CD14-positive monocyte (primary cell): ENCODE measurements around the gene OPTC. TPM values are rescaled to one million over a fixed set of nuclear protein-coding genes. Genes with fewer than 3 reads are reported as not detected.

Source experiments
- DNase-seq, 3 donors: peaks; one replicate each; pipeline ENCODE4 v3.0.0-alpha.2; 2011 to 2022
- H2AFZ ChIP-seq: 2 replicates; pipeline ENCODE4 v1.6.0; 2012; ENCODE audit warnings: mild to moderate bottlenecking, low read depth, low read length, inconsistent platforms; ENCODE audit not compliant: insufficient read depth, poor library complexity, severe bottlenecking
- H3K27ac ChIP-seq, 2 donors: 1 replicate in 1 of 2; 2 replicates in 1 of 2; pipeline ENCODE4 v1.5.1; 2012 to 2013; ENCODE audit warnings: low read length in 2 of 2, control low read depth in 1 of 2, inconsistent platforms in 1 of 2, low read depth in 1 of 2, mild to moderate bottlenecking in 1 of 2
- H3K27me3 ChIP-seq, 2 donors: one replicate each; pipeline versions ENCODE4 v1.6.0 to v1.6.1; 2011 to 2013; ENCODE audit warnings: low read length in 2 of 2; ENCODE audit not compliant: control insufficient read depth in 2 of 2, insufficient read depth in 2 of 2
- H3K36me3 ChIP-seq, 2 donors: replicated peaks in 1 of 2; 1 replicate in 1 of 2; 2 replicates in 1 of 2; pipeline versions ENCODE4 v1.5.1 to v1.6.1; 2012 to 2013; ENCODE audit warnings: low read length in 2 of 2, control low read depth in 1 of 2, inconsistent platforms in 1 of 2, mild to moderate bottlenecking in 1 of 2; ENCODE audit not compliant: insufficient read depth in 2 of 2, control insufficient read depth in 1 of 2
- H3K4me1 ChIP-seq, 2 donors: 1 replicate in 1 of 2; 2 replicates in 1 of 2; pipeline versions ENCODE4 v1.5.1 to v1.6.1; 2012 to 2013; ENCODE audit warnings: low read length in 2 of 2, control low read depth in 1 of 2, inconsistent platforms in 1 of 2, mild to moderate bottlenecking in 1 of 2, moderate library complexity in 1 of 2; ENCODE audit not compliant: insufficient read depth in 2 of 2, control insufficient read depth in 1 of 2
- H3K4me2 ChIP-seq: replicated peaks from 2 replicates; pipeline ENCODE3; 2012; ENCODE audit warnings: low read length, moderate library complexity, mild to moderate bottlenecking; ENCODE audit not compliant: poor library complexity, severe bottlenecking; ENCODE audit errors: extremely low read depth
- H3K4me3 ChIP-seq, 3 experiments: fragments of 200-600 bp in 1 of 3; sonication (generic) in 1 of 3; replicated peaks in 1 of 3; 1 replicate in 2 of 3; 2 replicates in 1 of 3; pipeline ENCODE4 v1.5.1; 2011 to 2013; ENCODE audit warnings: low read length in 3 of 3, mild to moderate bottlenecking in 3 of 3, control low read depth in 2 of 3, low read depth in 2 of 3, inconsistent platforms in 1 of 3, moderate library complexity in 1 of 3
- H3K79me2 ChIP-seq: 2 replicates; pipeline ENCODE4 v1.6.0; 2012; ENCODE audit warnings: mild to moderate bottlenecking, control low read depth, inconsistent platforms, low read length, moderate library complexity; ENCODE audit not compliant: insufficient read depth
- H3K9ac ChIP-seq: 2 replicates; pipeline ENCODE4 v1.6.0; 2017; ENCODE audit warnings: low read length, mild to moderate bottlenecking; ENCODE audit not compliant: insufficient read depth, poor library complexity, severe bottlenecking
- H3K9me3 ChIP-seq, 2 donors: replicated peaks in 1 of 2; 1 replicate in 1 of 2; 2 replicates in 1 of 2; pipeline versions ENCODE4 v1.5.1 to v1.6.1; 2012 to 2013; ENCODE audit warnings: low read length in 2 of 2, control low read depth in 1 of 2; ENCODE audit not compliant: control insufficient read depth in 1 of 2, insufficient read depth in 1 of 2
- H4K20me1 ChIP-seq: 2 replicates; pipeline ENCODE4 v1.6.0; 2012; ENCODE audit warnings: mild to moderate bottlenecking, low read length, control low read depth, moderate library complexity; ENCODE audit not compliant: insufficient read depth
- H3K27ac Mint-ChIP-seq, 7 donors: one replicate each; pipeline ENCODE4 v1.8.0; 2020; ENCODE audit warnings: mild to moderate bottlenecking in 7 of 7, mixed read lengths in 7 of 7, moderate library complexity in 6 of 7, inconsistent platforms in 2 of 7
- H3K27me3 Mint-ChIP-seq, 3 donors: one replicate each; pipeline ENCODE4 v1.8.0; 2021 to 2022; ENCODE audit warnings: low read depth in 3 of 3, mild to moderate bottlenecking in 3 of 3, mixed read lengths in 3 of 3, moderate library complexity in 3 of 3, inconsistent platforms in 1 of 3
- H3K36me3 Mint-ChIP-seq, 2 donors: one replicate each; pipeline ENCODE4 v1.8.0; 2020; ENCODE audit warnings: mixed read lengths in 2 of 2, inconsistent platforms in 1 of 2, mild to moderate bottlenecking in 1 of 2
- H3K4me1 Mint-ChIP-seq: one replicate; pipeline ENCODE4 v1.8.0; 2020; ENCODE audit warnings: mild to moderate bottlenecking, mixed read lengths
- H3K4me3 Mint-ChIP-seq, 2 donors: one replicate each; pipeline ENCODE4 v1.8.0; 2020; ENCODE audit warnings: mild to moderate bottlenecking in 2 of 2, mixed read lengths in 2 of 2, moderate library complexity in 1 of 2
- H3K9me3 Mint-ChIP-seq, 7 donors: one replicate each; pipeline ENCODE4 v1.8.0; 2020 to 2022; ENCODE audit warnings: mixed read lengths in 7 of 7, mild to moderate bottlenecking in 6 of 7, moderate library complexity in 6 of 7, inconsistent platforms in 2 of 7
- CTCF ChIP-seq: fragments of 200-600 bp; IDR thresholded peaks from one replicate; pipeline ENCODE4 v1.8.0; 2022; ENCODE audit warnings: antibody characterized with exemption, mild to moderate bottlenecking
- WGBS: methylation state at CpG from one replicate; pipeline ENCODE4 v1.1.5; 2013; ENCODE audit warnings: missing lambda C conversion rate; ENCODE audit not compliant: insufficient coverage; 5-methylcytosine and 5-hydroxymethylcytosine counted together
- intact Hi-C, 2 donors: fragments of 100-400 bp; cut with micrococcal nuclease; formaldehyde crosslinking; loops; one replicate each; pipeline versions ENCODE4 v1.15.0 to v1.15.1; 2023
- polyA plus RNA-seq, 3 donors: library from polyadenylated mRNA; depleted of rRNA in 1 of 3; unstranded in 2 of 3; stranded (reverse) in 1 of 3; fragments of 300-500 nt in 2 of 3; fragments of >200 nt in 1 of 3; fragmentation: Illumina TruSeq in 2 of 3; gene quantifications; 1 replicate in 2 of 3; 2 replicates in 1 of 3; pipeline ENCODE4 v1.2.3, GENCODE V29; 2012 to 2021

The OPTC gene
- polyA plus RNA-seq, 3 donors = not detected

- 92% methylated on average over 3 of the region's 4 CpGs for WGBS
- Histone ChIP-seq H3K9me3 (no peaks in the 10 kb centered on the region), H3K4me3 (no peak overlapping the region), H3K27me3 (peaks cover 0 to 2% of the 10 kb centered on the region in 2 donors), H3K27ac (no peak overlapping the region), H3K9ac (no peak overlapping the region), H3K4me1 (no peaks in the 10 kb centered on the region), H3K4me2 (no peak overlapping the region), H4K20me1 (no peaks in the 10 kb centered on the region), H2AFZ (no peak overlapping the region), H3K36me3 (no peaks in the 10 kb centered on the region), H3K79me2 (no peaks in the 10 kb centered on the region)
- Mint-ChIP-seq H3K27ac (peak overlapping the region in 1 of 7 donors; percentile 25), H3K36me3 (no peaks in the 10 kb centered on the region), H3K27me3 (peaks cover 13 to 21% (median 18%) of the 10 kb centered on the region in 3 donors), H3K4me3 (no peak overlapping the region), H3K4me1 (peaks cover 5% of the 10 kb centered on the region), H3K9me3 (peaks cover 0 to 2% (median 0%) of the 10 kb centered on the region in 7 donors)
- intact Hi-C loops = no loop called here
- no peak for DNase-seq
- TF ChIP-seq CTCF = no peak
These were observed 37.4 kb upstream of the OPTC start for GRCh38 chr1:203456577-203456976.

DNA sequence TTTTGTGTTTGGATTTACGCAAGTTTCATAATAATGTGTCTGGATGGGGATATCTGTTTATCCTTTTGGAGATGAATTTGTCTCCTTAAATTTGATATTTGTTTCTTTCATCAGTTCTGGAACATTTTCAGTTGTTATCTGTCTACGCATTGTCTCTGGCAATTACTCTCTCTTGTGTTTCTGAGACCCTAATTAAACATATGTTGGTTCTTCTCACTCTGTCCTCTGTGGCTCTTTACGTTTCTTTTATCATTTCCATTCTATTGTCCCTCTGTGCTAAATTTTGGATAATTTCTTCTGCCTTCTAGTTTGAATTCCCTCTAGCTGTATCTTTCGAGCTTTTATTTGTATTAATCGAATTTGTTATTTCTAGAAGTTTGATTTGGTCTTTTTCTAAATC is 35.9 kb upstream of the OPTC start:
- Histone ChIP-seq H3K4me1 (no peaks in the 10 kb centered on the region), H3K27me3 (peaks cover 0 to 2% of the 10 kb centered on the region in 2 donors), H4K20me1 (no peaks in the 10 kb centered on the region), H3K9me3 (no peaks in the 10 kb centered on the region), H3K4me3 (no peak overlapping the region), H3K36me3 (no peaks in the 10 kb centered on the region), H3K79me2 (no peaks in the 10 kb centered on the region), H3K9ac (no peak overlapping the region), H3K4me2 (no peak overlapping the region), H3K27ac (no peak overlapping the region), H2AFZ (no peak overlapping the region)
- Mint-ChIP-seq H3K4me1 (peaks cover 5% of the 10 kb centered on the region), H3K36me3 (no peaks in the 10 kb centered on the region), H3K9me3 (peaks cover 0 to 2% (median 0%) of the 10 kb centered on the region in 7 donors), H3K4me3 (no peak overlapping the region), H3K27me3 (peaks cover 15 to 19% (median 16%) of the 10 kb centered on the region in 3 donors), H3K27ac (no peak overlapping the region)
- DNase-seq = no peak
- TF ChIP-seq CTCF = no peak
- WGBS = no CpG with 5 or more reads among the region's 5 CpGs
- intact Hi-C loops = no loop called here
